SH-SY5Y (cell line): ENCODE measurements around the gene COX6A1.

Experiments
- GATA2 ChIP-seq: IDR thresholded peaks from 2 replicates; pipeline ENCODE4 v1.6.1; 2011; ENCODE audit warnings: mild to moderate bottlenecking, low read depth, low read length
- GATA3 ChIP-seq: IDR thresholded peaks from 2 replicates; pipeline ENCODE4 v1.6.1; 2011; ENCODE audit warnings: low read depth, mild to moderate bottlenecking, low read length, moderate library complexity

COX6A1 gene

GRCh38 chr12:120413901-120414695 is 23.8 kb upstream of the COX6A1 start:
- TF ChIP-seq GATA2, result no peak
- TF ChIP-seq GATA3, result no peak

DNA sequence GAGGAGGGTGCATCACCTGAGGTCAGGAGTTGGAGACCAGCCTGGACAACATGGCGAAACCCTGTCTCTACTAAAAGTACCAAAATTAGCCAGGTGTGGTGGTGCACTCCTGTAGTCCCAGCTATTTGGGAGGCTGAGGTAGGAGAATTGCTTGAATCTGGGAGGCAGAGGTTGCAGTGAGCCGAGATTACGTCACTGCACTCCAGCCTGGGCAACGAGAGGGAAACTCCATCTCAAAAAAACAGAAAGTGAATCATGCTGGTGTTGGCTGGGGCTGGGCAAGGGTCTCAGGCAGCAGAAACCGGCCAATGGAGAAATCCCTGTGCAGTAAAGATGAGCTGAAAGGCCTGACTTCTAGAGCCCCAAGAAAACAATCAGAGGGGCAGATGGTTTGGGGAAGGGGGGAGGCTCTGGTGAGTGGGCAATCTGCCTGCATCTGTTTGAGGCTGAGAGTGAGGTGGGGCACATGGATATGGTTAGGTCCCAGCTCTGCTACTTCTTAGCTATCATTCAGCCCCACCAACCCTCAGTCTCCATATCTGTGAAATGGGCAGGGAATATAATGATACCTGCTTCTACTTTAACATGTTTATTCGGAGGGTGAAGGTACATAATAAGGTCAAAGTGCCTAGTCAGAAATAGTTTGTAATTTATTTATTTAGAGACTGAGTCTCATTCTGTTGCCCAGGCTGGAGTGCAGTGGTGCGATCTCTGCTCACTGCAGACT is 21.3 kb upstream of the COX6A1 start:
- no peak for TF ChIP-seq GATA2
- no peak for TF ChIP-seq GATA3

- TF ChIP-seq GATA3 (no peak), GATA2 (no peak)
Measured at GRCh38 chr12:120417917-120418580, 19.9 kb upstream of the COX6A1 start.

DNA sequence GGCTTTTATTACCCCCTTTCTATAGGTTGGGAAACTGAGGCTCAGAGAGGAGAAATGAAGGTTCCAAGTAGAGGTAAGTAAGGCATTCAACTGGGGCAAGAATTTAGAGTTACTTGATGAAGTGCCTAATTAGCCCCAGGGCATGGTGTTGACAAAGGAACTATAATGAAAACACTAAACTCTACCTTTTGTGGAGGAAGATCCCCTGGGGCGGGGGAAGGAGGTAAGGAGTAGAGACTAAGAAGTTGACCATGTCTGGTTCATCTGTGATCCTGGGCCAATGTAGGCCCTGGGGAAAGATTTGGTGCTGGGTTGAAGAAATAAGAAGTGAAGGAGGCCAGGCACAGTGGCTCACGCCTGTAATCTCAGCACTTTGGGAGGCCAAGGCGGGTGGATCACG is 16.2 kb upstream of the COX6A1 start:
- TF ChIP-seq GATA2, result no peak
- no peak for TF ChIP-seq GATA3

DNA sequence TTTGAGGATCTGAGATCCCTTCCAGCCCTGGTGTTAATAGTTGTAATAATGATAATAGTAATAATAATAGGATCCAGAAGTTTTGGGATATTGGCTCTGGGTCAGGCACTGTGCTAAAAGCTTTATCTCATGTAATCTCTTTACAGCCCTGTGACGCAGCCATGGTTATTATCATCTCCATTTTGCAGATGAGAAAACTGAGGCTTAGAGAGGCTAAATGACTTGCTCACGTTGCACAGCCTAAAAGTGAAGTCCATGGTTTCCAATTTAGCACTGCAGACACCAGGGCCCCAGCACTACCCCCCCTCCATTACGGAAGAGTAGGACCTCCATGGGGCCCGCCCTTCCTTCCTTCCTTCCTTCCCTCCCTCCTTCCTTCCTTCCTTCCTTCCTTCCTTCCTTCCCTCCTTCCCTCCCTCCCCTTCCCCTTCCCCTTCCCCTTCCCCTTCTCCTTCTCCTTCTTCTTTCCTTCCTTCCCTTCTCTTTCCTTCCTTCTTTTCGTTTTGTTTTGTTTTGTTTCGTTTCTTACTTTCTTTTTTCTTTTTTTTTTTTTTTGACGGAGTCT is 14.9 kb upstream of the COX6A1 start:
- no peak for TF ChIP-seq GATA2
- TF ChIP-seq GATA3, result no peak

DNA sequence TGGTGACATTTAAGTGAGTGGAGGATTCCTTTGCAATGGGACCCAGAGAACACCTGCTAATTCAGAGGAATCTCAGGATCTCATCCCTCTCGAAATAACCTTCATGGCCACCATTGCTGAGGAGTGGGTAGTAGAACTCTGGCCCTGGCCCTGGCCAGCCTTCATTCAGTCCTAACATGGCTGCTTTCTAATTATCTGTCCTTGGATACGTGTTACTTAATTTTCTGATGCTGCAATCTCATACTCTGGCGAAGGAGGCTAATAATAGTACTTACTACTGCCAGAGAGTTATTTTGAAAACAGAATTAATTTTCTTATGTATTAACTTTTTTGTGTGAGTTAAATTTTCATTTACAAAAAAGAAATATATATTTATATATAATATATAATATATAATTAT is 12.1 kb upstream of the COX6A1 start:
- TF ChIP-seq GATA2 (no peak), GATA3 (no peak)

DNA sequence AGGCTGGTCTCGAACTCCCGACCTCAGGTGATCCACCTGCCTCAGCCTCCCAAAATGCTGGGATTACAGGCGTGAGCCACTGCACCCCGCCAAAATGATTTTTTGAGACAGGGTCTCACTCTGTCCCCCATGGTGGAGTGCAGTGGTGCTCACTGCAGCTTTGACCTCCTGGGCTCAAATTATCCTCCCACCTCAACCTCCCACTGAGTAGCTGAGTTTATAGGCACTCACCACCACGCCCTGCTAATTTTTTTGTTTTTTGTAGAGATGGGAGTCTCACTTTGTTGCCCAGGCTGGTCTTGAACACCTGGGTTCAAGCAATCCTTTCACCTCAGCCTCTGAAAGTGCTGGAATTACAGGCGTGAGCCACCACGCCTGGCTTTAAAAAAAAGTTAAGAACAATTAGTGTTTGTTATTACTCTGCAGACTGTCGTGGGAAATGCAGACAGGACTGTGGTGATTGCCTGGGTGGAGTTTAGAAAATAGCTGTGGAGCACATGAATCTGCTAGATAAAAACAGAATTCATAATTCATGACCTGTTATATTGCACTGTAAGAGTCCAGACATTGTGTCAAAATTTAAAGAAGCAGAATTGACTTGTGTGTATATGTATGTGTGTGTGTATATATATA is 9.2 kb upstream of the COX6A1 start:
- no peak for TF ChIP-seq GATA3
- TF ChIP-seq GATA2, result no peak

GRCh38 chr12:120429368-120429767 is 8.5 kb upstream of the COX6A1 start:
- TF ChIP-seq GATA3 (no peak), GATA2 (no peak)

GRCh38 chr12:120432772-120433525 is 5.0 kb upstream of the COX6A1 start:
- TF ChIP-seq GATA3 (no peak), GATA2 (no peak)

DNA sequence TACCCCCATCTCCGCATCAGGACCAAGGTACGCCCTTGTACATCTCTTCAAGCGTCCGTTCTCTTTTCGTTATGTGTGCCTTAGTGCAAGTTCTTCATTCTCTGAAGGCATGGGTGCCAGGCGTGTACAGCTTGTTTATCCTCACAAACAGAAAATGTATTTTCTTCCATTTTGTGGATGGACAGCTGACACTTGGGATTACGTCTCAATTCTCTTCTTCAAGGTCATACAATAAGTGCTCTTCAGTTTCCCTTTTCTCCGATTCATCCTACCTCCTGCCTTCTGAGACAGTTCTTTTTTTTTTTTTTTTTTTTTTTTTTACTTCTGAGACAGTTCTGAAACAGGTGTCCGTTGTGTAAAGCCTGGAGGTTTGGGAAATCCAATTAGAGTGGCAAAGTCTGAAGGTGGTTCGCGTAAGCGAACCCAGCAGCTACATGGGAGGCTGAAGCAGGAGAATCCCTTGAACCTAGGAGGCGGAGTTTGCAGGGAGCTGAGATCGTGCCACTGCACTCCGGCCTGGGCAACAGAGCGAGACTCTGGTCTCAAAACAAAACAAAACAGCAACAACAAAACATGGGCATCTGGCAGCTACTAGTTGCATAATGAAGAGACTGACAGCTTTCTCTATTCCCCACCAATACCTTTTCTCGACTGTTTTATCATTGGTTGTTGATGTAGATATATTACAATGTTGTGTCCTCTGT is 734 bp downstream of the COX6A1 start:
- TF ChIP-seq GATA2 (no peak), GATA3 (no peak)

DNA sequence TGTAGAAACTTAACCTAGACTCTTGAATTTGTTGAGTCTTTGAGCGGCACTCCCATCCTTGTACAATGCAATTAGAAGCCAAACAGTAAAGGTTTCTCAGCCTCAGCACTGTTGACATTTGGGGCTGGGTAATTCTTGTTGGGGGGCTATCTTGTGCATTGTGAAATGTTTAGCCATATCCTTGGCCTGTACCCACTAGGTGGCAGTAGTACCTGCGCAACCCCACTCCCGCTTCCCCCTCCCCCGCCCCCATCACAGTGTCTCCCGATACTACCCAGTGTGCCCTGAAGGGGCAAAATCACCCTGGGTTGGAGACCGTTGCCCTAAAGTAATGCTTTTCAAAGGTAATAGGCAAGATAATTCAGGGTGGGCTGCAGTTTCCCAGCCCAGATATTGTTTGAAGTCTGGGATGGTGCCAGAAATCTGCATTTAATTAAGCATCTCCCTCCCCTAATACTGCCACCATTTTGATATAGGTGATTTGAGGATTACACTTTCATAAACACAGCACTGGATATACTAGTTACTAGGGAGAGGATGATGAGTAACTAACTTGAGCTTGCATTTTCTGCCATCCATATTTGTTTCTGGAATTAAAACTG is 1.8 kb downstream of the COX6A1 start:
- TF ChIP-seq GATA3 (no peak), GATA2 (no peak)

DNA sequence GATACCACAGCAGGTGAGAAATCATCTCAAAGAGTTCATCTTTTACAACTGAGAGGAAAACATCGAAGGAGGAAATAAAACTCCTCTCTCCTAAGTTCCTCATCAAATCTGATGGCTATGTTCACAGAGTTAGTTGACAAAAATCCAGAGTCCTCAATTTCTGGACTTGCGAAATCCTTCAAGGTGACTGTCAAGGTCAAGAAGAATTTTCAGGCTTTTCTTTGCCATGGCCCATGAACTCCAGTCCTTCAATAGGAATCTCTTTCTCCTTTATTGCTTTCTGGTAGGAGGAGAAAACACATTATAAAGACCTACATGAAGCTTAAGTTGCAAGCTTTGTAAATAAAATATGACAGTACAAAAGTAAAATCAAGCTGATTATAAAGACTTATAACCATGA is 6.8 kb downstream of the COX6A1 start:
- no peak for TF ChIP-seq GATA3
- no peak for TF ChIP-seq GATA2
